Gastrocnemius medialis (tissue), 4 donors: ENCODE data around the gene SYNGR1.

Experiments used
- POLR2A ChIP-seq, 2 donors: fragments of 450-650 bp; IDR thresholded peaks; one replicate each; pipeline ENCODE4 v1.6.1; 2017; ENCODE audit warnings: antibody characterized with exemption in 2 of 2, mild to moderate bottlenecking in 2 of 2, moderate library complexity in 2 of 2
- TF ChIP-seq, protein P1 (sequence below), 5 experiments: fragments of 450-650 bp in 3 of 5; fragments of 200-600 bp in 2 of 5; sonication (generic) in 2 of 5; IDR thresholded peaks in 4 of 5; conservative IDR thresholded peaks in 1 of 5; 1 replicate in 4 of 5; 2 replicates in 1 of 5; pipeline ENCODE4 v1.5.1; 2016 to 2019; ENCODE audit warnings: antibody characterized with exemption in 5 of 5, mild to moderate bottlenecking in 3 of 5, moderate library complexity in 3 of 5

DNA sequence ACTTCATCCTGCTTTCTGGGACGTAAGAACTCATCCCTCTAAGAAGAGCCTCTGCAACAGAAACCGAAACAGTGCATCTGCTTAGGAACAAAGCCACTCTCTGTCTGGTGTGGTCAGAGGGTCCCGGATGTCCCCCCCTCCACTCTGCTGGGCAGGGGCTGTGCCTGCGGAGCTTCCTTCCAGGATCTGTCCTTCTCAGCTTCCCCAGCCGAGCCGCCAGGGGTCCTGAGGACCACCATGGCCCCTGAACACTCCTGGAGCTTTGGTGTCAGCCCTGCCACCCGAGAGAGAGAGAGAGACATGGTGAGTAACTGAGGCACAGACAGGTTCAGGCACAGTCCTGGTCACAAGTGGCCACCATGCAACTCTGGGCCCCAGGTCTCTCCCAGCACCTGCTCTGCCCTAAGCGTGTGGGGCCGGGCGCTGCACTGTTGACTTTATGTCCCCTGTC, 82.6 kb downstream of the SYNGR1 start:
- TF ChIP-seq, protein P1, sequence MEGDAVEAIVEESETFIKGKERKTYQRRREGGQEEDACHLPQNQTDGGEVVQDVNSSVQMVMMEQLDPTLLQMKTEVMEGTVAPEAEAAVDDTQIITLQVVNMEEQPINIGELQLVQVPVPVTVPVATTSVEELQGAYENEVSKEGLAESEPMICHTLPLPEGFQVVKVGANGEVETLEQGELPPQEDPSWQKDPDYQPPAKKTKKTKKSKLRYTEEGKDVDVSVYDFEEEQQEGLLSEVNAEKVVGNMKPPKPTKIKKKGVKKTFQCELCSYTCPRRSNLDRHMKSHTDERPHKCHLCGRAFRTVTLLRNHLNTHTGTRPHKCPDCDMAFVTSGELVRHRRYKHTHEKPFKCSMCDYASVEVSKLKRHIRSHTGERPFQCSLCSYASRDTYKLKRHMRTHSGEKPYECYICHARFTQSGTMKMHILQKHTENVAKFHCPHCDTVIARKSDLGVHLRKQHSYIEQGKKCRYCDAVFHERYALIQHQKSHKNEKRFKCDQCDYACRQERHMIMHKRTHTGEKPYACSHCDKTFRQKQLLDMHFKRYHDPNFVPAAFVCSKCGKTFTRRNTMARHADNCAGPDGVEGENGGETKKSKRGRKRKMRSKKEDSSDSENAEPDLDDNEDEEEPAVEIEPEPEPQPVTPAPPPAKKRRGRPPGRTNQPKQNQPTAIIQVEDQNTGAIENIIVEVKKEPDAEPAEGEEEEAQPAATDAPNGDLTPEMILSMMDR (IDR thresholded peaks at IDR 0.05 in 4 of 5, conservative IDR thresholded peaks at IDR 0.05 in 1 of 5): no peak
- no peak for TF ChIP-seq POLR2A (IDR thresholded peaks at IDR 0.05)
